Muscle of leg (tissue), 11 donors: ENCODE results near the gene GNAS-AS1. TPM values are rescaled to one million over a fixed set of nuclear protein-coding genes. Genes with fewer than 3 reads are reported as not detected.

Source experiments
- DNase-seq: peaks from one replicate; pipeline ENCODE4 v3.0.0; 2013
- H3K27ac ChIP-seq: one replicate; pipeline ENCODE4 v1.5.1; 2013; ENCODE audit warnings: mild to moderate bottlenecking, low read length, control low read depth
- H3K27me3 ChIP-seq: one replicate; pipeline ENCODE4 v1.6.1; 2013; ENCODE audit warnings: low read length; ENCODE audit not compliant: control insufficient read depth, insufficient read depth
- H3K36me3 ChIP-seq: one replicate; pipeline ENCODE4 v1.6.1; 2013; ENCODE audit warnings: low read length; ENCODE audit not compliant: control insufficient read depth, insufficient read depth
- H3K4me1 ChIP-seq: one replicate; pipeline ENCODE4 v1.6.1; 2013; ENCODE audit warnings: low read length; ENCODE audit not compliant: control insufficient read depth, insufficient read depth
- H3K4me3 ChIP-seq: one replicate; pipeline ENCODE4 v1.5.1; 2013; ENCODE audit warnings: low read length, control low read depth
- H3K9me3 ChIP-seq: replicated peaks from 2 replicates; pipeline ENCODE4 v1.6.1; 2013; ENCODE audit warnings: low read depth, low read length; ENCODE audit not compliant: control insufficient read depth
- WGBS: methylation state at CpG from one replicate; pipeline ENCODE4 v1.1.5; 2013; ENCODE audit warnings: missing lambda C conversion rate; ENCODE audit not compliant: insufficient coverage; 5-methylcytosine and 5-hydroxymethylcytosine counted together
- polyA plus RNA-seq, 8 donors: library from polyadenylated mRNA; unstranded; fragments of 120-200 nt; gene quantifications; one replicate each; pipeline versions ENCODE4 v1.2.1 to v1.2.3, GENCODE V29; 2013; ENCODE audit warnings: inconsistent platforms in 1 of 8, low replicate concordance in 1 of 8; ENCODE audit not compliant: insufficient read length in 8 of 8, insufficient read depth in 1 of 8
- total RNA-seq: library from RNA; stranded (reverse); fragments of 120-200 nt; gene quantifications from one replicate; pipeline ENCODE4 v1.2.4, GENCODE V29; 2013

The GNAS-AS1 gene
- total and polyA plus RNA-seq, 9 donors: 1.8 to 5.3 (median 2.5) TPM

DNA sequence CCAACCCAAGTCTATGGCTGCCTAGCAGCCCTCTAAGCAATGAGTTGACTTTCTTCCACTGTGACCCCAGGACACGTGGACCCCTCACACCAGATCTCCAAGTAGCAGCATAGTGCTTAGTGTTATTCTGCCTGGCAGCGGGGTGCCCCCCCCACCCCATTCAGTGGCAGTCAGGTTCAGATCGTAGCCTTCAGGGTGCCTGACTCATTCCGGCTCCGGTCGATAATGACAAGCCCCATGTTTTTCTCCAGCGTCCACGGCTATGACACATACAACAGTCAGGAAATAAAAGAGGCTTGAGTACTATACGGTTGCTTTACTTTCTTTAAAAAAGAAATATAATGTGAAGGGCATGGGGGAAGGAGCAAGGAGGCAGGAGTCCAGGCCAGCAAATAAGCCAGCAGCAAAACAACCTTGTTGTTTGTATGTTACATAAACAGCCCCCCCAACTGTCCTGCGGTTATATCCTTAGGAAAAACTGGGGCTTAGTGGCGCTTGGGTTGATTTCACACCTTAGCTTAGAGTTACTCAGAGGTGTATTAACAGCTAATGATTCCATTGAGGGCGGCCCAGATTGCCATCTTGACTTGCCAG is 24.9 kb upstream of the GNAS-AS1 start:
- DNase-seq: no peak
- Histone ChIP-seq H3K4me1 (peaks cover 57% of the 10 kb centered on the region), H3K27me3 (no peaks in the 10 kb centered on the region), H3K36me3 (peaks cover 36% of the 10 kb centered on the region), H3K4me3 (no peak overlapping the region), H3K27ac (peak overlapping the region; percentile 26), H3K9me3 (peaks cover 6% of the 10 kb centered on the region)
- 80% methylated on average over 4 of the region's 12 CpGs for WGBS

DNA sequence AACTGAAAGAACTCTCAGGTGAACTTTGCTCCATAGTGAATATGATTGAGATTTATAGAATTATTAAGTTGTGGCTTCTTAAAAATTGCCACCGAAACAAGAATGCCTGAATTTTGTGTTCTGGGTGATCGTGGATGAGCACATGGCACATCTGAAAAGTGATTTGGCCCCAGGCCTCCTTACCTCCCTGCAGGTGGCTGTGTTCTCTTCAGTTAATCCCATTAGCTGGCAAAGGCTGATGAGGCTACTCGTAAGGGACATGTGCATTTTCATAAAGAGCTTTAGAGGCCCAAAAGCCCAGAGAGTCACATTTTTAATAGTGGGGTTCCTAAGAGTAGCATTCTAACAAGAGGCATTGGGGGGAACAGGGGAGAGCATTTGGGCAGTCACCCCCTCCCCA is 24.4 kb upstream of the GNAS-AS1 start:
- H3K4me3 ChIP-seq: no peak overlapping the region
- H3K27me3 ChIP-seq: no peaks in the 10 kb centered on the region
- no peak overlapping the region for H3K27ac ChIP-seq
- peaks cover 6% of the 10 kb centered on the region for H3K9me3 ChIP-seq
- WGBS: 87% methylated on average over 3 of the region's 3 CpGs
- peaks cover 60% of the 10 kb centered on the region for H3K4me1 ChIP-seq
- peaks cover 41% of the 10 kb centered on the region for H3K36me3 ChIP-seq
- DNase-seq: no peak

DNA sequence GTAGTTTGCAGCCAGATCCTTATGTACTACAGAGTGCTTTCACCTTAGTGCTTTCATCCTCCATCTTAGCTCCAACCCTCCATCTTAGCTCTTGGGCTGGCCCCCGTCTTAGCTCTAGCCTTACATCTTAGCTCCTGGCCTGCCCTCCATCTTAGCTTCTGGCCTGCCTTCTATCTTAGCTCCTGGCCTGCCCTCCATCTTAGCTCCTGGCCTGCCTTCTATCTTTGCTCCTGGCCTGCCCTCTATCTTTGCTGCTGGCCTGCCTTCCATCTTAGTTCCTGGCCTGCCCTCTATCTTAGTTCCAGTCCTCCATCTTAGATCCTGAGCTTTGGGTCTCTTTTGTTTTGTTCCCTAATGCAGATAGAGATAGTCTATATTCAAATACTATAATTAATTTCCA is 23.8 kb upstream of the GNAS-AS1 start:
- peaks cover 6% of the 10 kb centered on the region for H3K9me3 ChIP-seq
- H3K27ac ChIP-seq: no peak overlapping the region
- H3K36me3 ChIP-seq: peaks cover 45% of the 10 kb centered on the region
- no peak for DNase-seq
- no peaks in the 10 kb centered on the region for H3K27me3 ChIP-seq
- H3K4me1 ChIP-seq: peaks cover 56% of the 10 kb centered on the region
- WGBS: 92% methylated on average over 1 of the region's 1 CpG
- no peak overlapping the region for H3K4me3 ChIP-seq

DNA sequence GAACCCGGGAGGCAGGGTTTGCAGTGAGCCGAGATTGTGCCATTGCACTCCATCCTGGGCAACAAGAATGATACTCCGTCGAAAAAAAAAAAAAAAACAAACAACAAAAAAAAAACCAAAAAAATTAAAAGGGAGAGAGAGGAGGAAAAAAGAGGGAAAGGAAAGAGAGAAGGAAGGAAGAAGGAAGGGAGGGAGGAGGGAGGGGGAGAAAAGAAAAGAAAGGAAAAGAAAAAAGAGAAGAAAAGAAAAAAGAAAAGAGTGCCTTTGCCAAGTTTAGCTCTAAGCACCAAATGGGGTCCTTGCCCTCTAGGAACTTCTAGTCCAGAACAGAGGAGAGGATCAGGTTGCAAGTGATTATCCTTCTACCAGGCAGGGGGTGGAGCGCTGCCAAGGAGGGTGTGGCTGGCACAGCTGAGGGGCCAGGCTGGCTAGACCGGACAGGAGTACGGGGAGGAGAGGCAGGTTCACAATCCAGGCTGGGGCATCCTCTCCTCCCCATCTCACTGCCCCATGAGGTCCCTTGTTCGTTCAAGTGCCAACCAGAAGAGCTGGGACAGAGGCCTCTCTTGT is 20.9 kb upstream of the GNAS-AS1 start:
- Histone ChIP-seq H3K27ac (peak overlapping the region; percentile 74), H3K36me3 (peaks cover 49% of the 10 kb centered on the region), H3K9me3 (peaks cover 6% of the 10 kb centered on the region), H3K4me3 (no peak overlapping the region), H3K27me3 (no peaks in the 10 kb centered on the region), H3K4me1 (peaks cover 34% of the 10 kb centered on the region)
- no CpG with 5 or more reads among the region's 8 CpGs for WGBS
- no peak for DNase-seq

DNA sequence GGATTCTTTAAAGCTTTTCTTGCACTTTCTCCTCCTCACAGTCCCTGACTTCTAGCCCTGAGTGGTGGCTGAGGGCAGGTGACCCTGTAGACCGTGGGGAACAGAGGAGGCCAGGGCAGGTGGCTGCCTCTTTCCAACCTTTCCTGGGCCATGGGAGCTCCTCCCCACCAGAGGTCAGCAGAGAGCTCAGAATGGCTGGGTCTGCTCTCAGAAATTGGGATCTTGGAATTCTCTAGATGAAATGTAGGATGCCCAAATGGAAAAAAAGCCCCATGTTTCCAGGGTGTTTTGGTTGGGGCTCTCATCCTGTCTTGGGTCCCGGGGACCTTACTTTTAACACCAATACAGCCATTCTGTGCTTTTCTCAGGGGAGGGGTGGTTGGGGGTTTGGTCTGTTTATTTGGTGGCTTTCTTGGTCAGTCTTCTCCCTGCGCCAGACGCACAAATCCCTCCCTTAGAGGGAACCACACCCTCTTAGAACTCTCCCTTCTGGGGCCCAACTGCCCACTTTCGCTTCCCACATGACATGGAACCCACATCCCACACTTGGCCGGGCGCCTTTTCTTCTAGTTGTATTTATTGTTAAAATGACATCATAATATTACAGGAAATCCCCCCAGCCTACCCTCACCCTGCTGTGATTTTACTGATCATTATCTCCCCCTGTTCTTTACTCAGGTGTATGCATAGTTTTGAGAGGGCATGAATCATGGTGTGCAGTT is 19.8 kb upstream of the GNAS-AS1 start:
- Histone ChIP-seq H3K4me3 (no peak overlapping the region), H3K4me1 (peaks cover 25% of the 10 kb centered on the region), H3K27me3 (no peaks in the 10 kb centered on the region), H3K36me3 (peaks cover 51% of the 10 kb centered on the region), H3K27ac (no peak overlapping the region), H3K9me3 (peaks cover 6% of the 10 kb centered on the region)
- peak; percentile 74 for DNase-seq
- no CpG with 5 or more reads among the region's 7 CpGs for WGBS

DNA sequence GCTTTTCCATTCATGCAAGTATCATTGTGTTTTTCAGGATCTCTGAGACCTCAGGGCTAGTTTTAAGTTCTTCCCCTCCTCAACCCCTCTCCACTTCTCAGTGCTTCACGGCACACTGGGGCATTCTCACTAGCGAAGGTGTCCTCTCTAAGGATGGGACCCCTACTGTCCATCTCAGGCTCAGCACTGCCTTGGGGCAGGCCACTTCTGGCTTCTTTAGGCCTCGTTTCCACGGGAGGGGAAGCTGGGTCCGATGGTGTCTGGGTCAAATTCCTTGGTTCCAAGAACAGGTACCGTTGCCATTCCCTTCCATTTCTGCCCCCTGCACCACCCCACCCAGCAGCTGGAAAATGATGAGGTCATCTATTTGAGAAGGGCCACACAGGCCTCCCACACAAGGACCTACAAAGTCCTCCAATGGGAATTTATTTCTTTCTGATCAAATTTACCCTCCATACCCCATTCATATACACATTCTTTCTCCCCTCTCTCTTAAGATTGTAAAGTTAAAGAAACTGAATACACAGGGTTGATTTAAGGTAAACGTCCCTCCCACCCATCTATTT is 19.0 kb upstream of the GNAS-AS1 start:
- H3K4me1 ChIP-seq: peaks cover 21% of the 10 kb centered on the region
- 57% methylated on average over 2 of the region's 7 CpGs for WGBS

DNA sequence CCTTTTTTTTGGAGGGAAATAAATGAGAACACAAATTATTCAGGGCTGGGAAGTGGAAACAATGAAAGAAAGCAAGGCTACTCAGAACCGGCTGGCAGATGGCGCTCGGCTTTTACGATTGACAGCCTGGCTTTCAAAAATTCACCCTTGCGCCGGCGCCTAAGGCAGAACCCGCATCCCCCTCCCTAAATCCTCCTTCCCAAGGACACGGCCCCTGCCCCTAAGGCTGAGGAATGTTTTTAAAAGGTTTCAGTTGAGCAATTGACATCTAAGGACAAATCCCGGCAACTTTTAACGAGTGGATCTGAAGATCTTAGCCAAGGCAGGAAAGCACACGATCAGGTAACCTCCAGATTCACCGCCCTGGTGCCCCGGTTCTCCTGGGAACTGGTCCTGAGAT is 18.1 kb upstream of the GNAS-AS1 start:
- DNase-seq: no peak
- peaks cover 6% of the 10 kb centered on the region for H3K9me3 ChIP-seq
- peaks cover 18% of the 10 kb centered on the region for H3K4me1 ChIP-seq
- no peaks in the 10 kb centered on the region for H3K27me3 ChIP-seq
- H3K36me3 ChIP-seq: peaks cover 51% of the 10 kb centered on the region
- H3K27ac ChIP-seq: no peak overlapping the region
- WGBS: 8% methylated on average over 5 of the region's 14 CpGs
- H3K4me3 ChIP-seq: no peak overlapping the region

More for the DNA sequence above, 19.0 kb upstream of the GNAS-AS1 start:
- peaks cover 6% of the 10 kb centered on the region for H3K9me3 ChIP-seq
- no peak overlapping the region for H3K4me3 ChIP-seq
- peaks cover 47% of the 10 kb centered on the region for H3K36me3 ChIP-seq
- no peak for DNase-seq
- no peak overlapping the region for H3K27ac ChIP-seq
- H3K27me3 ChIP-seq: no peaks in the 10 kb centered on the region

DNA sequence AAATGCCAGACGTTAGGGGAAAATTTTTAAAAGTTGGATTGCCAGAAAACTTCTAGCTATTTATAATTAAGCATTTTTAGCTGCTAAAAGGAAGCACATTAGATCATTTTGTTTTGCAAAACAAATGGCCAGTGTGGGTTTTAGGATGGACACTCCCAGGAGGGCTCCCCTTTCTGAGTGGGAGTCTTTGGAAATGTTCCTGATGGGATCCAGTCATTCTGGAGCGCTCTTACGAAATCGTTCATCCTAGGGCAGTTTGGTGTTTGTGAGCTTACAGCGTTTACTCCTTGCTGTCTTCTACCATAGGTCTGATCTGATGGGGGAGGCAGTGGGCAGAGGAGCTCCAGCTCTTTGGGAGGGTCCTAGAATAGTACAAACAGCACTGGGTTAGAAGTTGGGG is 16.5 kb upstream of the GNAS-AS1 start:
- 71% methylated on average over 1 of the region's 5 CpGs for WGBS
- peaks cover 10% of the 10 kb centered on the region for H3K4me1 ChIP-seq
- no peaks in the 10 kb centered on the region for H3K27me3 ChIP-seq
- no peak for DNase-seq
- H3K4me3 ChIP-seq: no peak overlapping the region
- peaks cover 6% of the 10 kb centered on the region for H3K9me3 ChIP-seq
- peaks cover 54% of the 10 kb centered on the region for H3K36me3 ChIP-seq
- H3K27ac ChIP-seq: no peak overlapping the region

DNA sequence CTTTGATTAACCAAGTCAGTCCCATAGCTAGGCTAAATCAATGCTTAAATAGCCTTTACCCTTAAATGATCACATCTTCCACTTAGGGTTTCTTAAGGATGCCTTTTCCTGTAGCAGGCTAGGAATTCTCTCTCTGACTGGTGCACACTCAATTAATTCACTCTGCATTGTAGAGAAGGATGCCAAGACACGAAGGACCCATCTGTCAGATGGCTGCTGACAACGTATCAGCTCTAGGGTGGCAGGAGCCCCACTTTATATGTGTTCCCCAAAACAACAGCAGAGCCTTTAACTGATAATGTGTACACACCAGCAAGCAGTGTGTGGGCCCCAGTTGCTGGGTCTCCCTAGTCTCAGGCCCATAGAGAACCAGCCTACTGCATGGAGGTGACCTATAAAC is 15.1 kb upstream of the GNAS-AS1 start:
- no peak overlapping the region for H3K4me3 ChIP-seq
- H3K9me3 ChIP-seq: peaks cover 2% of the 10 kb centered on the region
- H3K36me3 ChIP-seq: peaks cover 51% of the 10 kb centered on the region
- H3K27me3 ChIP-seq: no peaks in the 10 kb centered on the region
- DNase-seq: no peak
- no peak overlapping the region for H3K27ac ChIP-seq
- peaks cover 6% of the 10 kb centered on the region for H3K4me1 ChIP-seq
- no CpG with 5 or more reads among the region's 2 CpGs for WGBS

DNA sequence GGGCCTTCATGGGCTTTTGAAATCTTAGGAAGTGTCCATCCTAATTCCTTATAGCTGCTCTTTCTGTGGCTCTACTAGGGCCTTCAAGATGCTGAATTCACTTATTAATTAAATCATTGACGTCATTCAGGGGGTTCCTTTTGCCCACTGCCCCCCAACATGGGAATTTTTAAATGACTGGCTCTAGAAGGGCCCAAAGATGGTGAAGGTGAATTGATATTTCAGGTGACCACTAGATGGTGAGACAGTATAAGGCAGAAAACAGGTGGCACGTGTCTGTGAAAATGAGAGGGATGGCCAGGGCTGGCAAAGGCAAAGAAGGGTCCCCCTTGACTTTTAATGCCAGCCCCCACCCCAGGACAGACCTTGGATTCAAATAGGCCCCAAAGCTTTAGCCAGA is 13.6 kb upstream of the GNAS-AS1 start:
- H3K4me3 ChIP-seq: no peak overlapping the region
- WGBS: 60% methylated on average over 1 of the region's 2 CpGs
- peaks cover 38% of the 10 kb centered on the region for H3K36me3 ChIP-seq
- no peak overlapping the region for H3K27ac ChIP-seq
- no peaks in the 10 kb centered on the region for H3K4me1 ChIP-seq
- H3K27me3 ChIP-seq: peaks cover under 1% of the 10 kb centered on the region
- H3K9me3 ChIP-seq: no peaks in the 10 kb centered on the region
- DNase-seq: no peak
